Thoracic aorta (tissue), 2 donors: Measurements from ENCODE around the gene PTPRJ. TPM values are rescaled to one million over a fixed set of nuclear protein-coding genes. Genes with fewer than 3 reads are reported as not detected.

Source experiments
- ATAC-seq: fragments of 150-250 bp; one replicate; pipeline ENCODE4 v1.8.0; 2017; ENCODE audit warnings: low read depth; ENCODE audit not compliant: insufficient number of reproducible peaks, low FRiP score
- DNase-seq: peaks from one replicate; pipeline ENCODE4 v3.0.0-alpha.2; 2020; ENCODE audit warnings: low spot score
- H3K27ac ChIP-seq, 2 donors: fragments of 200-600 bp; sonication (generic); 1 replicate in 1 of 2; 2 replicates in 1 of 2; pipeline ENCODE4 v1.5.1; 2016; ENCODE audit warnings: mild to moderate bottlenecking in 2 of 2, moderate library complexity in 2 of 2
- H3K27me3 ChIP-seq: fragments of 200-600 bp; sonication (generic); replicated peaks from 2 replicates; pipeline ENCODE4 v1.6.0; 2016; ENCODE audit warnings: mild to moderate bottlenecking; ENCODE audit not compliant: insufficient read depth
- H3K36me3 ChIP-seq: fragments of 200-600 bp; sonication (generic); one replicate; pipeline ENCODE4 v1.5.1; 2016
- H3K4me1 ChIP-seq, 2 donors: fragments of 200-600 bp; sonication (generic); 1 replicate in 1 of 2; 2 replicates in 1 of 2; pipeline versions ENCODE4 v1.5.1 to v1.6.0; 2016; ENCODE audit warnings: low read depth in 2 of 2, mild to moderate bottlenecking in 1 of 2; ENCODE audit not compliant: control insufficient read depth in 1 of 2
- H3K4me3 ChIP-seq: fragments of 200-600 bp; sonication (generic); 2 replicates; pipeline ENCODE4 v1.5.1; 2016; ENCODE audit warnings: mild to moderate bottlenecking
- H3K9me3 ChIP-seq: fragments of 200-600 bp; sonication (generic); 2 replicates; pipeline ENCODE4 v1.5.1; 2016
- total RNA-seq, 2 donors: library from RNA; depleted of rRNA; stranded (reverse); fragments of >200 nt; gene quantifications; one replicate each; pipeline versions ENCODE4 v1.1.0 to v1.2.3, GENCODE V29; 2016
- TF ChIP-seq, protein P1 (sequence below): fragments of 200-600 bp; sonication (generic); IDR thresholded peaks from one replicate; pipeline ENCODE4 v1.5.1; 2019; ENCODE audit warnings: antibody characterized with exemption

PTPRJ gene
- total RNA-seq, 2 donors from 2014 or later: 20.4 to 20.9 TPM

GRCh38 chr11:48001438-48002021, 21.2 kb downstream of the PTPRJ start:
- no peaks in the 10 kb centered on the region for H3K27me3 ChIP-seq
- H3K9me3 ChIP-seq: no peaks in the 10 kb centered on the region
- no peak overlapping the region for H3K4me3 ChIP-seq
- no peak overlapping the region for H3K27ac ChIP-seq
- H3K4me1 ChIP-seq: peaks cover 19 to 45% of the 10 kb centered on the region in 2 donors
- TF ChIP-seq, protein P1, sequence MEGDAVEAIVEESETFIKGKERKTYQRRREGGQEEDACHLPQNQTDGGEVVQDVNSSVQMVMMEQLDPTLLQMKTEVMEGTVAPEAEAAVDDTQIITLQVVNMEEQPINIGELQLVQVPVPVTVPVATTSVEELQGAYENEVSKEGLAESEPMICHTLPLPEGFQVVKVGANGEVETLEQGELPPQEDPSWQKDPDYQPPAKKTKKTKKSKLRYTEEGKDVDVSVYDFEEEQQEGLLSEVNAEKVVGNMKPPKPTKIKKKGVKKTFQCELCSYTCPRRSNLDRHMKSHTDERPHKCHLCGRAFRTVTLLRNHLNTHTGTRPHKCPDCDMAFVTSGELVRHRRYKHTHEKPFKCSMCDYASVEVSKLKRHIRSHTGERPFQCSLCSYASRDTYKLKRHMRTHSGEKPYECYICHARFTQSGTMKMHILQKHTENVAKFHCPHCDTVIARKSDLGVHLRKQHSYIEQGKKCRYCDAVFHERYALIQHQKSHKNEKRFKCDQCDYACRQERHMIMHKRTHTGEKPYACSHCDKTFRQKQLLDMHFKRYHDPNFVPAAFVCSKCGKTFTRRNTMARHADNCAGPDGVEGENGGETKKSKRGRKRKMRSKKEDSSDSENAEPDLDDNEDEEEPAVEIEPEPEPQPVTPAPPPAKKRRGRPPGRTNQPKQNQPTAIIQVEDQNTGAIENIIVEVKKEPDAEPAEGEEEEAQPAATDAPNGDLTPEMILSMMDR: no peak
- ATAC-seq (peak; percentile 58), DNase-seq (no peak)
- no peaks in the 10 kb centered on the region for H3K36me3 ChIP-seq

DNA sequence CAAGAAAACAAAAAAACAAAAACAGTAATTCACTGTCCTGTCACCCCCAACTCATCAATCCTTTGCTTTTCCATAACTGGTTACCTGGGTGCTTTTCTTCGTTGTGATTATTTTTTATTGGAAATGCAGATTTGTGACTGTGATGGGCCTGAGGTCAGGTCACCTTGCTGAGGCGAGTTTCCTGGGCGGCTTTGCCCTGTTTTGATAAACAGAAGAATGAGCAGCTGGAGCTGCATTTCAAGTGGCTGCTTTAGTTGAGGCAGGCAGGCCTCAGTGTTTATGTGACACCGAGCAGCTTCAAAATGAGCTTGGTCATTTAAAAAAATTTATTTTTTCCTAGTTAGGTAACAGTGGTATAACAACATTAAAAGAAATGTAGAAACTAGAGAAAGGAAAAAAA, 22.2 kb downstream of the PTPRJ start:
- Histone ChIP-seq H3K36me3 (no peaks in the 10 kb centered on the region), H3K27ac (no peak overlapping the region), H3K4me1 (peaks cover 23 to 55% of the 10 kb centered on the region in 2 donors), H3K4me3 (no peak overlapping the region), H3K27me3 (no peaks in the 10 kb centered on the region), H3K9me3 (no peaks in the 10 kb centered on the region)
- DNase-seq (no peak), ATAC-seq (no peak)
- TF ChIP-seq, protein P1: no peak

DNA sequence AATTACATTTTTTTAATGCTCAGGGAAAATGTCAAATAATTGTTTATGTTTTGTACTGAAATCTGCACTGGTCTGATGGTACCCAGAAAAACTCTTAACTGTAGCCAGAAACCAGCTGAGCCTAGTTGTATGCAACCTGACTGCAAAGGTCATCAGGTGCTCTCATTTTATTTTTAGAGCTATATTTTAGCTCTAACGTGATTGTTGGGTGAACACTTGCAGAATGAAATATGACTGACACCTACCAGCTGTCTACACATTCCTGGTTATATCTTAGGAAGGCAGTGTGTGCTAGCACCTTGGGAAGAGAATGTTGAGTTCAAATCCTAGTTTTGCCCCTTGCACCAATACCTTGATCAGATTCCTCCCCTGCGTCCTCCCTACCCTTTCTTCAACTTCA, 23.6 kb downstream of the PTPRJ start:
- DNase-seq (no peak), ATAC-seq (no peak)
- H3K4me3 ChIP-seq: no peak overlapping the region
- H3K27me3 ChIP-seq: no peaks in the 10 kb centered on the region
- TF ChIP-seq, protein P1: no peak
- no peaks in the 10 kb centered on the region for H3K36me3 ChIP-seq
- no peak overlapping the region for H3K27ac ChIP-seq
- H3K4me1 ChIP-seq: peaks cover 29 to 57% of the 10 kb centered on the region in 2 donors
- no peaks in the 10 kb centered on the region for H3K9me3 ChIP-seq

DNA sequence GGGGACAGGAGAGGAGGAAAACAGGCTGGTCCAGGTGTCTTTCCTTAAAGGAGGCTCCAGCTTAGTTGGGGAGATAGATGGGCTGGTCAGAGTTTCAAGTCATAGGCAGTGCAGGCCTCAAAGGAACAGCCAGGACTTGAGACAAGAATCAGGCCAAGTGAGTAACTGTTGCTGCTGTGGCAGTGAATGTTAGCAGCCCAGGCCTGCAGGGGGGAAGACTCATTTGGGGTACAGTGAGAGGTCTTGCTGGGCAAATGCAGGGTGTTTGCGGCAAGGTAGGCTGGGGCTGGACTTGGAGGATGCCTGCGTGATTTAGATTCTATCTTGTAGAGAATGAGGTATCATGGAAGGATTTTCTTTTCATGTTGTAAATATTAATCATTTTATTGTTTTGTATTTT, 24.1 kb downstream of the PTPRJ start:
- no peak overlapping the region for H3K4me3 ChIP-seq
- H3K4me1 ChIP-seq: peaks cover 29 to 57% of the 10 kb centered on the region in 2 donors
- no peaks in the 10 kb centered on the region for H3K36me3 ChIP-seq
- no peaks in the 10 kb centered on the region for H3K9me3 ChIP-seq
- no peak for DNase-seq
- H3K27me3 ChIP-seq: no peaks in the 10 kb centered on the region
- TF ChIP-seq, protein P1: no peak
- H3K27ac ChIP-seq: no peak overlapping the region
- no peak for ATAC-seq

DNA sequence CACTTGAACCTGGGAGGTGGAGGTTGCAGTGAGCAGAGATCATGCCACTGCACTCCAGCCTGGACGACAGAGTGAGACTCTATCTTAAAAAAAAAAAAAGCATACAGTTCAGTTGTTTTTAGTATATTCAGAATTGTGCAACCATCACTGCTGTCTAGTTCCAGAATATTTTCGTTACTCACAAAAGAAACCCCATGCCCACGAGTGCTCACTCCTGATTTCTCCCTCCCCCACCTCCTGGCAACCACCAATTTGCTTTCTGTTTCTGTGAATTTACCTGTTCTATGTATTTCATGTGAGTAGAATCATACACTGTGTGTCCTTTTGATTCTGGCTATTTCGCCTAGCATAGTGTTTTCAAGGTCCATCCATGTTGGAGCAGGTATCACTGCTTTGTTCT, 24.8 kb downstream of the PTPRJ start:
- peak overlapping the region in 1 of 2 donors; percentile 77 for H3K27ac ChIP-seq
- no peak overlapping the region for H3K4me3 ChIP-seq
- peaks cover 29 to 57% of the 10 kb centered on the region in 2 donors for H3K4me1 ChIP-seq
- ATAC-seq (no peak), DNase-seq (no peak)
- no peaks in the 10 kb centered on the region for H3K27me3 ChIP-seq
- no peaks in the 10 kb centered on the region for H3K36me3 ChIP-seq
- TF ChIP-seq, protein P1: no peak
- no peaks in the 10 kb centered on the region for H3K9me3 ChIP-seq
